ENCODE data around the gene ITGA1.

GRCh38 chr5:52789378-52789777, 1.7 kb downstream of the ITGA1 start:
- no peak for TF ChIP-seq CTCF (IDR thresholded peaks at IDR 0.05)
- TF ChIP-seq POLR2AphosphoS5 (IDR thresholded peaks at IDR 0.05), result no peak
